GM10266 (cell line): Measurements from ENCODE around the gene GPR25.
A peak's percentile ranks its signal among the peaks of the same experiment; 100 is the strongest.

Experiments used
- DNase-seq: peaks from one replicate; pipeline ENCODE4 v3.0.0; 2012; ENCODE audit errors: extremely low spot score
- CTCF ChIP-seq: IDR thresholded peaks from 2 replicates; pipeline ENCODE4 v1.5.1; 2012; ENCODE audit warnings: mild to moderate bottlenecking, low read depth; ENCODE audit not compliant: control insufficient read depth, insufficient read depth; ENCODE audit errors: missing control alignments

GPR25 gene

GRCh38 chr1:200912737-200913407, 40.1 kb downstream of the GPR25 start:
- TF ChIP-seq CTCF = no peak
- no peak for DNase-seq

- DNase-seq = peak; percentile 24
These were observed 43.4 kb downstream of the GPR25 start for GRCh38 chr1:200916152-200916551.

GRCh38 chr1:200916681-200917080, 43.9 kb downstream of the GPR25 start:
- no peak for TF ChIP-seq CTCF
- peak; percentile 11 for DNase-seq

More at GRCh38 chr1:200916152-200916551, 43.4 kb downstream of the GPR25 start:
- peak; percentile 8 for TF ChIP-seq CTCF

- TF ChIP-seq CTCF = no peak
- DNase-seq = peak; percentile 12
These were observed 44.6 kb downstream of the GPR25 start for GRCh38 chr1:200917291-200917817.

- TF ChIP-seq CTCF = no peak
- no peak for DNase-seq
These were observed 45.2 kb downstream of the GPR25 start for GRCh38 chr1:200918006-200918405.

GRCh38 chr1:200919386-200919785, 46.6 kb downstream of the GPR25 start:
- no peak for DNase-seq
- TF ChIP-seq CTCF = no peak

- no peak for DNase-seq
- TF ChIP-seq CTCF = no peak
These were observed 48.9 kb downstream of the GPR25 start for GRCh38 chr1:200921571-200922110.
